ENCODE measurements around the gene KDM6A. TPM values are rescaled to one million over a fixed set of nuclear protein-coding genes. Genes with fewer than 3 reads are reported as not detected.

KDM6A gene
- polyA plus RNA-seq, 1 of the 3 experiments (the other 2 are of a cell fraction): 7.4 TPM

DNA sequence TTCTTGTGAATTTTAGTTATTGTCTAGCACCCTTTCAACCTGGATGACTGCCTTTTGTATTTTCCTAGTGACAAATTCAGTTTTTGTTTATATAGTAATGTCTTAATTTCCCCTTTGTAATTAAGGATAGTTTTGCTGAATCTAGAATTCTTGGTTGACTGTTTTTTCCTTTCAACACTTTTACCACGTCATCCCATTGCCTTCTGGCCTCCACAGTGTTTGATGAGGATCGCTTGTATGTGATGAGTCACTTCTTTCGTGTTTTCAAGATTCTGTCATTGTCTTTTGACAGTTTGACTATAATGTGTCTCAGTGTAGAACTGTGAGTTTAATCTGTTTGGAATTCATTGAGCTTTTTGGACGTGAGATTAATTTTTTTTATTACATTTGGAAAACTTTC is 30.1 kb downstream of the KDM6A start:
- Histone ChIP-seq H3K4me2 (no peak overlapping the region), H3F3A (replicated peaks; ENCODE audit: insufficient read depth) (peaks cover 9% of the 10 kb centered on the region), H3K4me3 (ENCODE audit: low read depth in 2 of 2, low read length in 1 of 2) (no peak overlapping the region), H3K9ac (no peak overlapping the region), H3K36me3 (replicated peaks in 1 of 2; ENCODE audit: control insufficient read depth in 1 of 2, insufficient read depth in 2 of 2, low read length in 1 of 2) (peaks cover 0 to 3% of the 10 kb centered on the region in 2 experiments), H3K27me3 (ENCODE audit: insufficient read depth) (no peaks in the 10 kb centered on the region), H3K27ac (ENCODE audit: low read depth in 2 of 2, low read length in 1 of 2) (no peak overlapping the region), H3K4me1 (ENCODE audit: control insufficient read depth in 1 of 2, insufficient read depth in 2 of 2, low read depth in 1 of 2, low read length in 1 of 2) (peaks cover 0 to 8% of the 10 kb centered on the region in 2 experiments; a peak in 1 of 4 replicates), H3K9me2 (no peaks in the 10 kb centered on the region), H2AFZ (ENCODE audit: low read depth) (no peak overlapping the region), H3K79me2 (ENCODE audit: insufficient read depth) (peaks cover 99% of the 10 kb centered on the region), H3K9me3 (peaks cover 10% of the 10 kb centered on the region), H4K20me1 (ENCODE audit: insufficient read depth) (peaks cover 81% of the 10 kb centered on the region)
- WGBS (ENCODE audit: low lambda C conversion rate): 58% methylated on average over 4 of the region's 4 CpGs
- CTCF ChIA-PET: interaction anchor here (1.0 kb wide), 1 partner anchor 14 kb away, joined by 3 read pairs; no protein-coding TSS in a partner anchor
- TF ChIP-seq JUND (IDR thresholded peaks at IDR 0.05) (no peak), RCOR1 (IDR thresholded peaks at IDR 0.05; ENCODE audit: low read length) (no peak), FOXM1 (IDR thresholded peaks at IDR 0.05; ENCODE audit: low read depth) (no peak), NFIC (IDR thresholded peaks at IDR 0.05; ENCODE audit: borderline replicate concordance) (no peak), TAF1 (IDR thresholded peaks at IDR 0.05; ENCODE audit: borderline replicate concordance, low read depth, low read length) (no peak), CHD2 (IDR thresholded peaks at IDR 0.05; ENCODE audit: low read length, partially characterized antibody) (no peak), NRF1 (IDR thresholded peaks at IDR 0.05; ENCODE audit: low read depth, low read length) (no peak), FOSL2 (IDR thresholded peaks at IDR 0.05; ENCODE audit: borderline replicate concordance, low read depth) (no peak), MXI1 (IDR thresholded peaks at IDR 0.05; ENCODE audit: low read depth, low read length) (no peak), EZH2phosphoT487 (IDR thresholded peaks at IDR 0.05; ENCODE audit: borderline replicate concordance, low read depth) (no peak), RFX5 (IDR thresholded peaks at IDR 0.05; ENCODE audit: low read length) (no peak), SMC3 (IDR thresholded peaks at IDR 0.05; ENCODE audit: low read depth, low read length) (no peak)
- TF ChIP-seq, protein P1, sequence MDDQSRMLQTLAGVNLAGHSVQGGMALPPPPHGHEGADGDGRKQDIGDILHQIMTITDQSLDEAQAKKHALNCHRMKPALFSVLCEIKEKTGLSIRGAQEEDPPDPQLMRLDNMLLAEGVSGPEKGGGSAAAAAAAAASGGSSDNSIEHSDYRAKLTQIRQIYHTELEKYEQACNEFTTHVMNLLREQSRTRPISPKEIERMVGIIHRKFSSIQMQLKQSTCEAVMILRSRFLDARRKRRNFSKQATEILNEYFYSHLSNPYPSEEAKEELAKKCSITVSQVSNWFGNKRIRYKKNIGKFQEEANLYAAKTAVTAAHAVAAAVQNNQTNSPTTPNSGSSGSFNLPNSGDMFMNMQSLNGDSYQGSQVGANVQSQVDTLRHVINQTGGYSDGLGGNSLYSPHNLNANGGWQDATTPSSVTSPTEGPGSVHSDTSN (IDR thresholded peaks at IDR 0.05): no peak
- POLR2A ChIA-PET: no interaction called here
- DNase-seq: no peak

DNA sequence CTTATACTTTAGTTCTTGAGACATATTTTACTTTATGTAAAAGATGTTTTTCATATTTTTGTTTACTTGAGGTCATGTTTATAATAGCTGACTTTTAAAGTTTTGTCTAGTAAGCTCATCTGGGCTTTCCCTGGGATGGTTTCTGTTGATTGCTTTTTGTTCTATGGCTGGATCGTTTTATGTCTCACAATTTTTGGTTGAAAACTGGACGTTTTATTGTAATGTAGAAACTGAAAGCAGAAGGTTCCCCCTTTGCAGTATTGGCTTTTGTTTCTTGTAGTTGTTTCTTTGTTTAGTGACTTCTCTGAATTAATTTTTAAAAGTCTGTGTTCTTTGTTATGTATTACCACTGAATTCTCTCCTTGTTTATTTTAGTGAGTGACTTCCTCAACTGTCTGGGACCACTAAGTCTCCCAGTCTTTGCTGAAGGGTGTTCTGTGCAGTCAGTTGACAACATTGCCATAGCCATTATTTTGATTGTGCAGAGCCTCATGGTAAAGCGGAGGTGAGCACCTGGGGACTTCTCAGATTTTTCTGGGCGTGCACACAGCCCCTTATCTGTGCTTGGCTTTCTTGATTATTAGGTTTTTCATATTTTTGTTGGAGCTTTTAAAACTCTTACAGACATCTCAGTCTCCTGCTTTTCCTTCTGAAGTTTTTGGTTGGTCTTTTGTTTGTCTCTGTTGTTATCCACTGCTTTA is 31.0 kb downstream of the KDM6A start:
- H3K27me3 ChIP-seq (ENCODE audit: insufficient read depth): no peaks in the 10 kb centered on the region
- no peak overlapping the region for H3K9ac ChIP-seq
- no peak overlapping the region for H3K4me2 ChIP-seq
- 86% methylated on average over 4 of the region's 4 CpGs for WGBS (ENCODE audit: low lambda C conversion rate)
- H2AFZ ChIP-seq (ENCODE audit: low read depth): no peak overlapping the region
- 0 out of 4 replicates have a peak, but pooled peaks cover 0 to 8% of the 10 kb centered on the region in 2 experiments for H3K4me1 ChIP-seq (ENCODE audit: control insufficient read depth in 1 of 2, insufficient read depth in 2 of 2, low read depth in 1 of 2, low read length in 1 of 2)
- H3K9me3 ChIP-seq: peaks cover 10% of the 10 kb centered on the region
- CTCF ChIA-PET: interaction anchor here (1.0 to 1.3 kb wide), 3 partner anchors 10 to 30 kb away, joined by 3 read pairs; no protein-coding TSS in a partner anchor
- DNase-seq: no peak
- H3K9me2 ChIP-seq: no peaks in the 10 kb centered on the region
- H3K79me2 ChIP-seq (ENCODE audit: insufficient read depth): peaks cover 99% of the 10 kb centered on the region
- H3K4me3 ChIP-seq (ENCODE audit: low read depth in 2 of 2, low read length in 1 of 2): no peak overlapping the region
- POLR2A ChIA-PET: no interaction called here
- H3F3A ChIP-seq (replicated peaks; ENCODE audit: insufficient read depth): peaks cover 9% of the 10 kb centered on the region
- peaks cover 0 to 3% of the 10 kb centered on the region in 2 experiments for H3K36me3 ChIP-seq (replicated peaks in 1 of 2; ENCODE audit: control insufficient read depth in 1 of 2, insufficient read depth in 2 of 2, low read length in 1 of 2)
- no peak overlapping the region for H3K27ac ChIP-seq (ENCODE audit: low read depth in 2 of 2, low read length in 1 of 2)
- peaks cover 85% of the 10 kb centered on the region for H4K20me1 ChIP-seq (ENCODE audit: insufficient read depth)
- TF ChIP-seq, protein P2, sequence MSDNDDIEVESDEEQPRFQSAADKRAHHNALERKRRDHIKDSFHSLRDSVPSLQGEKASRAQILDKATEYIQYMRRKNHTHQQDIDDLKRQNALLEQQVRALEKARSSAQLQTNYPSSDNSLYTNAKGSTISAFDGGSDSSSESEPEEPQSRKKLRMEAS (IDR thresholded peaks at IDR 0.05; ENCODE audit: low read depth): no peak
- TF ChIP-seq MEF2A (IDR thresholded peaks at IDR 0.05; ENCODE audit: borderline replicate concordance, low read depth) (no peak), FOXM1 (IDR thresholded peaks at IDR 0.05; ENCODE audit: low read depth) (no peak), POLR2AphosphoS5 (IDR thresholded peaks at IDR 0.05; ENCODE audit: low read depth, low read length) (no peak), RAD21 (IDR thresholded peaks at IDR 0.05; ENCODE audit: low read length) (no peak), FOSL2 (IDR thresholded peaks at IDR 0.05; ENCODE audit: borderline replicate concordance, low read depth) (no peak), TEAD4 (IDR thresholded peaks at IDR 0.05; ENCODE audit: borderline replicate concordance, insufficient read depth) (no peak), JUND (IDR thresholded peaks at IDR 0.05) (no peak), EZH2phosphoT487 (IDR thresholded peaks at IDR 0.05; ENCODE audit: borderline replicate concordance, low read depth) (no peak), YY1 (IDR thresholded peaks at IDR 0.05; ENCODE audit: low read depth) (no peak), TCF12 (IDR thresholded peaks at IDR 0.05) (no peak), NRF1 (IDR thresholded peaks at IDR 0.05; ENCODE audit: low read depth, low read length) (no peak), FOXJ3 (CRISPR knock-in tag; IDR thresholded peaks at IDR 0.05) (no peak)
- TF ChIP-seq, protein P3, sequence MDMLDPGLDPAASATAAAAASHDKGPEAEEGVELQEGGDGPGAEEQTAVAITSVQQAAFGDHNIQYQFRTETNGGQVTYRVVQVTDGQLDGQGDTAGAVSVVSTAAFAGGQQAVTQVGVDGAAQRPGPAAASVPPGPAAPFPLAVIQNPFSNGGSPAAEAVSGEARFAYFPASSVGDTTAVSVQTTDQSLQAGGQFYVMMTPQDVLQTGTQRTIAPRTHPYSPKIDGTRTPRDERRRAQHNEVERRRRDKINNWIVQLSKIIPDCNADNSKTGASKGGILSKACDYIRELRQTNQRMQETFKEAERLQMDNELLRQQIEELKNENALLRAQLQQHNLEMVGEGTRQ (IDR thresholded peaks at IDR 0.05; ENCODE audit: borderline replicate concordance, low read depth, low read length): no peak
- TF ChIP-seq, protein P4, sequence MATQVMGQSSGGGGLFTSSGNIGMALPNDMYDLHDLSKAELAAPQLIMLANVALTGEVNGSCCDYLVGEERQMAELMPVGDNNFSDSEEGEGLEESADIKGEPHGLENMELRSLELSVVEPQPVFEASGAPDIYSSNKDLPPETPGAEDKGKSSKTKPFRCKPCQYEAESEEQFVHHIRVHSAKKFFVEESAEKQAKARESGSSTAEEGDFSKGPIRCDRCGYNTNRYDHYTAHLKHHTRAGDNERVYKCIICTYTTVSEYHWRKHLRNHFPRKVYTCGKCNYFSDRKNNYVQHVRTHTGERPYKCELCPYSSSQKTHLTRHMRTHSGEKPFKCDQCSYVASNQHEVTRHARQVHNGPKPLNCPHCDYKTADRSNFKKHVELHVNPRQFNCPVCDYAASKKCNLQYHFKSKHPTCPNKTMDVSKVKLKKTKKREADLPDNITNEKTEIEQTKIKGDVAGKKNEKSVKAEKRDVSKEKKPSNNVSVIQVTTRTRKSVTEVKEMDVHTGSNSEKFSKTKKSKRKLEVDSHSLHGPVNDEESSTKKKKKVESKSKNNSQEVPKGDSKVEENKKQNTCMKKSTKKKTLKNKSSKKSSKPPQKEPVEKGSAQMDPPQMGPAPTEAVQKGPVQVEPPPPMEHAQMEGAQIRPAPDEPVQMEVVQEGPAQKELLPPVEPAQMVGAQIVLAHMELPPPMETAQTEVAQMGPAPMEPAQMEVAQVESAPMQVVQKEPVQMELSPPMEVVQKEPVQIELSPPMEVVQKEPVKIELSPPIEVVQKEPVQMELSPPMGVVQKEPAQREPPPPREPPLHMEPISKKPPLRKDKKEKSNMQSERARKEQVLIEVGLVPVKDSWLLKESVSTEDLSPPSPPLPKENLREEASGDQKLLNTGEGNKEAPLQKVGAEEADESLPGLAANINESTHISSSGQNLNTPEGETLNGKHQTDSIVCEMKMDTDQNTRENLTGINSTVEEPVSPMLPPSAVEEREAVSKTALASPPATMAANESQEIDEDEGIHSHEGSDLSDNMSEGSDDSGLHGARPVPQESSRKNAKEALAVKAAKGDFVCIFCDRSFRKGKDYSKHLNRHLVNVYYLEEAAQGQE (IDR thresholded peaks at IDR 0.05; ENCODE audit: low read depth, low read length): no peak
